DOHH2 (cell line): ENCODE results near the gene ZNF557.

Experiments used
- H3F3A ChIP-seq: fragments of 200-600 bp; sonication (generic), shearing (Covaris generic); 2 replicates; pipeline ENCODE4 v1.6.0; 2016; ENCODE audit warnings: antibody characterized with exemption, mild to moderate bottlenecking; ENCODE audit not compliant: control insufficient read depth, insufficient read depth
- H3K27ac ChIP-seq: fragments of 200-600 bp; sonication (generic); 2 replicates; pipeline ENCODE4 v1.5.1; 2014; ENCODE audit warnings: low read depth, mild to moderate bottlenecking, low read length, moderate library complexity
- H3K27me3 ChIP-seq: fragments of 200-600 bp; sonication (generic); 2 replicates; pipeline ENCODE4 v1.6.1; 2014; ENCODE audit warnings: mild to moderate bottlenecking, low read length, mixed read lengths; ENCODE audit not compliant: control insufficient read depth
- H3K36me3 ChIP-seq: fragments of 200-600 bp; sonication (generic); 2 replicates; pipeline ENCODE4 v1.6.1; 2014; ENCODE audit warnings: mild to moderate bottlenecking, low read length, moderate library complexity, mixed read lengths; ENCODE audit not compliant: control insufficient read depth
- H3K4me1 ChIP-seq: fragments of 200-600 bp; sonication (generic); 2 replicates; pipeline ENCODE4 v1.6.1; 2014; ENCODE audit warnings: mild to moderate bottlenecking, low read length, mixed read lengths; ENCODE audit not compliant: control insufficient read depth
- H3K4me2 ChIP-seq: fragments of 200-600 bp; sonication (generic); 2 replicates; pipeline ENCODE4 v1.6.0; 2014; ENCODE audit warnings: mild to moderate bottlenecking, low read length, moderate library complexity
- H3K4me3 ChIP-seq: fragments of 200-600 bp; sonication (generic); 2 replicates; pipeline ENCODE4 v1.5.1; 2014; ENCODE audit warnings: mild to moderate bottlenecking, low read length, mixed read lengths
- H3K79me2 ChIP-seq: fragments of 200-600 bp; sonication (generic); 2 replicates; pipeline ENCODE4 v1.6.1; 2014; ENCODE audit warnings: mild to moderate bottlenecking, low read length, mixed read lengths; ENCODE audit not compliant: control insufficient read depth
- H3K9me2 ChIP-seq: fragments of 200-600 bp; sonication (generic); replicated peaks from 2 replicates; pipeline ENCODE4 v1.6.1; 2014; ENCODE audit warnings: mild to moderate bottlenecking, low read length, mixed read lengths; ENCODE audit not compliant: control insufficient read depth
- H3K9me3 ChIP-seq: fragments of 200-600 bp; sonication (generic); 2 replicates; pipeline ENCODE4 v1.6.1; 2014; ENCODE audit warnings: antibody characterized with exemption, low read length, mixed read lengths; ENCODE audit not compliant: control insufficient read depth, insufficient read depth
- H4K20me1 ChIP-seq: fragments of 200-600 bp; sonication (generic); 2 replicates; pipeline ENCODE4 v1.6.0; 2014; ENCODE audit warnings: low read depth, mild to moderate bottlenecking, antibody characterized with exemption, low read length, moderate library complexity; ENCODE audit not compliant: control insufficient read depth, insufficient read depth
- CTCF ChIP-seq: fragments of 200-600 bp; sonication (generic); IDR thresholded peaks from one replicate; pipeline ENCODE4 v1.5.1; 2014; ENCODE audit warnings: antibody characterized with exemption, mild to moderate bottlenecking, low read depth, low read length; ENCODE audit not compliant: poor library complexity, severe bottlenecking
- EZH2phosphoT487 ChIP-seq: fragments of 200-600 bp; sonication (generic); IDR thresholded peaks from 2 replicates; pipeline ENCODE4 v1.6.1; 2017; ENCODE audit warnings: borderline replicate concordance, mild to moderate bottlenecking, antibody characterized with exemption, low read length, moderate library complexity, mixed read lengths

Gene ZNF557

GRCh38 chr19:7074705-7075282 is 5.3 kb downstream of the ZNF557 start:
- Histone ChIP-seq H3K36me3 (peaks cover 92% of the 10 kb centered on the region), H3K79me2 (peaks cover 20% of the 10 kb centered on the region), H3K27me3 (no peaks in the 10 kb centered on the region), H3F3A (no peaks in the 10 kb centered on the region), H3K4me3 (no peak overlapping the region), H3K4me2 (no peak overlapping the region), H4K20me1 (no peaks in the 10 kb centered on the region), H3K27ac (no peak overlapping the region), H3K4me1 (peaks cover 9% of the 10 kb centered on the region), H3K9me3 (peaks cover 16% of the 10 kb centered on the region), H3K9me2 (no peaks in the 10 kb centered on the region)
- TF ChIP-seq CTCF, result no peak
- no peak for TF ChIP-seq EZH2phosphoT487

GRCh38 chr19:7076151-7076550 is 6.6 kb downstream of the ZNF557 start:
- Histone ChIP-seq H3F3A (no peaks in the 10 kb centered on the region), H3K9me2 (no peaks in the 10 kb centered on the region), H3K4me1 (no peaks in the 10 kb centered on the region), H3K79me2 (peaks cover 6% of the 10 kb centered on the region), H3K4me3 (no peak overlapping the region), H4K20me1 (no peaks in the 10 kb centered on the region), H3K27ac (no peak overlapping the region), H3K36me3 (peaks cover 92% of the 10 kb centered on the region), H3K9me3 (peaks cover 29% of the 10 kb centered on the region), H3K27me3 (no peaks in the 10 kb centered on the region), H3K4me2 (no peak overlapping the region)
- no peak for TF ChIP-seq CTCF
- TF ChIP-seq EZH2phosphoT487, result no peak

GRCh38 chr19:7078008-7078407 is 8.5 kb downstream of the ZNF557 start:
- H3K36me3 ChIP-seq, result peaks cover 98% of the 10 kb centered on the region
- no peak overlapping the region for H3K27ac ChIP-seq
- no peaks in the 10 kb centered on the region for H4K20me1 ChIP-seq
- no peaks in the 10 kb centered on the region for H3K27me3 ChIP-seq
- H3F3A ChIP-seq, result peaks cover 7% of the 10 kb centered on the region
- H3K4me1 ChIP-seq, result no peaks in the 10 kb centered on the region
- TF ChIP-seq CTCF (no peak), EZH2phosphoT487 (no peak)
- H3K9me2 ChIP-seq, result no peaks in the 10 kb centered on the region
- no peak overlapping the region for H3K4me2 ChIP-seq
- no peaks in the 10 kb centered on the region for H3K79me2 ChIP-seq
- no peak overlapping the region for H3K4me3 ChIP-seq
- H3K9me3 ChIP-seq, result peaks cover 48% of the 10 kb centered on the region
